Esophagus squamous epithelium (tissue), 5 donors: ENCODE measurements around the gene LONP2. TPM values are rescaled to one million over a fixed set of nuclear protein-coding genes. Genes with fewer than 3 reads are reported as not detected.

Experiments used
- DNase-seq: peaks from one replicate; lab custom pipeline; 2025; lab: John Stamatoyannopoulos, UW
- H3K27ac ChIP-seq, 4 donors: fragments of 200-600 bp; sonication (generic); one replicate each; pipeline ENCODE4 v1.5.1; 2016 to 2019; ENCODE audit warnings: mild to moderate bottlenecking in 1 of 4
- H3K27me3 ChIP-seq, 4 donors: fragments of 200-600 bp; sonication (generic); 1 replicate in 3 of 4; 2 replicates in 1 of 4; pipeline versions ENCODE4 v1.5.1 to v1.6.0; 2017 to 2021; ENCODE audit warnings: antibody characterized with exemption in 1 of 4
- H3K36me3 ChIP-seq, 3 donors: fragments of 200-600 bp; sonication (generic); one replicate each; pipeline ENCODE4 v1.5.1; 2016 to 2019
- H3K4me1 ChIP-seq, 3 donors: fragments of 200-600 bp; sonication (generic); one replicate each; pipeline ENCODE4 v1.5.1; 2017 to 2019
- H3K4me3 ChIP-seq, 4 donors: fragments of 200-600 bp; sonication (generic); 1 replicate in 3 of 4; 2 replicates in 1 of 4; pipeline ENCODE4 v1.5.1; 2016 to 2019; ENCODE audit warnings: mild to moderate bottlenecking in 2 of 4, moderate library complexity in 1 of 4
- H3K9me3 ChIP-seq, 3 donors: fragments of 200-600 bp; sonication (generic); one replicate each; pipeline ENCODE4 v1.5.1; 2016 to 2019
- POLR2A ChIP-seq, 4 donors: fragments of 450-650 bp; IDR thresholded peaks; one replicate each; pipeline ENCODE4 v1.6.1; 2017; ENCODE audit warnings: antibody characterized with exemption in 4 of 4, mild to moderate bottlenecking in 4 of 4, moderate library complexity in 3 of 4
- WGBS, 2 donors: methylation state at CpG; one replicate each; pipeline ENCODE4 v1.1.5; 2018; 5-methylcytosine and 5-hydroxymethylcytosine counted together
- intact Hi-C: fragments of 100-400 bp; cut with DNase I; formaldehyde crosslinking; loops from one replicate; pipeline ENCODE4 v1.15.0; 2022
- total RNA-seq, 4 donors: library from RNA; depleted of rRNA; stranded (reverse); fragments of >200 nt; gene quantifications; one replicate each; pipeline ENCODE4 v1.1.0, GENCODE V29; 2016
- TF ChIP-seq, protein P1 (sequence below), 6 experiments: fragments of 450-650 bp in 4 of 6; fragments of 200-600 bp in 2 of 6; sonication (generic) in 2 of 6; IDR thresholded peaks; one replicate each; pipeline ENCODE4 v1.5.1; 2016 to 2019; ENCODE audit warnings: antibody characterized with exemption in 6 of 6, mild to moderate bottlenecking in 4 of 6, moderate library complexity in 4 of 6
- donor health status: DM: yes; HTN: yes; CAD: no.

Gene LONP2
- total RNA-seq, 4 donors from 2014 or later, result 30.9 to 57.2 (median 40.3) TPM

DNA sequence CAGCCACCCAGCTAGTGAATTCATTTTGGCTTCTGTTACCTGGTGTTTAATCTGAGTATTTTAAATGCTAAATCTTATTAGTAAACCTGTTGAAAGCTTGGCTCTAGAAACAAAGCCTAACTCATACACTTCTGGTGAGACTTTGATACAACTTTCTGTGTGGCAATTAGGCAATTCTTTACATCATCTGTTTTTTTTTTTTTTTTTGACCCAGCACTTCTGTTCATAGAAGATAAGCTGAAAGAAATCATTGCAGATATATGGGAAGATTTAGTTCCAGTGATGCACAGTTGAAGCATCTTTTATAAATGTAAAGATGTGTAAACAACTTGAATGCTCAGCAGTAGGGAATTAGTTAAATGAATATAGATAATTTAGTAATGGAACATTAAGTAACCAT lies 24.9 kb downstream of the LONP2 start:
- H3K9me3 ChIP-seq, result no peaks in the 10 kb centered on the region
- TF ChIP-seq POLR2A (IDR thresholded peaks at IDR 0.05), result no peak
- TF ChIP-seq, protein P1, sequence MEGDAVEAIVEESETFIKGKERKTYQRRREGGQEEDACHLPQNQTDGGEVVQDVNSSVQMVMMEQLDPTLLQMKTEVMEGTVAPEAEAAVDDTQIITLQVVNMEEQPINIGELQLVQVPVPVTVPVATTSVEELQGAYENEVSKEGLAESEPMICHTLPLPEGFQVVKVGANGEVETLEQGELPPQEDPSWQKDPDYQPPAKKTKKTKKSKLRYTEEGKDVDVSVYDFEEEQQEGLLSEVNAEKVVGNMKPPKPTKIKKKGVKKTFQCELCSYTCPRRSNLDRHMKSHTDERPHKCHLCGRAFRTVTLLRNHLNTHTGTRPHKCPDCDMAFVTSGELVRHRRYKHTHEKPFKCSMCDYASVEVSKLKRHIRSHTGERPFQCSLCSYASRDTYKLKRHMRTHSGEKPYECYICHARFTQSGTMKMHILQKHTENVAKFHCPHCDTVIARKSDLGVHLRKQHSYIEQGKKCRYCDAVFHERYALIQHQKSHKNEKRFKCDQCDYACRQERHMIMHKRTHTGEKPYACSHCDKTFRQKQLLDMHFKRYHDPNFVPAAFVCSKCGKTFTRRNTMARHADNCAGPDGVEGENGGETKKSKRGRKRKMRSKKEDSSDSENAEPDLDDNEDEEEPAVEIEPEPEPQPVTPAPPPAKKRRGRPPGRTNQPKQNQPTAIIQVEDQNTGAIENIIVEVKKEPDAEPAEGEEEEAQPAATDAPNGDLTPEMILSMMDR (IDR thresholded peaks at IDR 0.05), result no peak
- H3K4me1 ChIP-seq, result no peaks in the 10 kb centered on the region
- intact Hi-C loops, result no loop called here
- no peak overlapping the region for H3K27ac ChIP-seq
- no peak overlapping the region for H3K4me3 ChIP-seq
- peaks cover 0 to 74% (median 9%) of the 10 kb centered on the region in 3 donors for H3K36me3 ChIP-seq
- no peaks in the 10 kb centered on the region for H3K27me3 ChIP-seq
- no peak for DNase-seq

DNA sequence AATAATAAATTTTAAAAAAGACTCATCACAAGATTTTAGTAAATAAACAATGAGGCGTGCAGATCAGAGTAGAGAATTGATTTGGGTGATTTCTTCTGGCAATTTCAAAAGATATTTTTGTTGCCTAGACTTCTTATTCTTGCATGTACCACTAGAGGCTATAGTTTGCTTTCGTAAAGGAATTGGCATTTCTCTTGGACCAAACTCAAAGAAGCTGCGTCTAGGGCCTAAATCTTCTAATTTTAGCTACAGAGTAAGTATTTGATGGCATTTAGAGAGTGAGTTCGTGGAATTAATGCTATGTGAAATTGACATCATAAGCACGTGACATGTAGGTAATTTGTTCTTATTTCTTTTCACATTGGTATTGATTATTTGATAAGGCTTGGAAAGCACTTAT lies 27.6 kb downstream of the LONP2 start:
- Histone ChIP-seq H3K27me3 (no peaks in the 10 kb centered on the region), H3K27ac (no peak overlapping the region), H3K4me3 (no peak overlapping the region), H3K9me3 (no peaks in the 10 kb centered on the region), H3K4me1 (no peaks in the 10 kb centered on the region), H3K36me3 (peaks cover 3 to 60% (median 9%) of the 10 kb centered on the region in 3 donors)
- no peak for TF ChIP-seq POLR2A (IDR thresholded peaks at IDR 0.05)
- TF ChIP-seq, protein P1 (IDR thresholded peaks at IDR 0.05), result no peak
- WGBS, 2 donors, result 75% methylated on average over 5 of the region's 5 CpGs
- intact Hi-C loops, result no loop called here
- DNase-seq, result no peak

DNA sequence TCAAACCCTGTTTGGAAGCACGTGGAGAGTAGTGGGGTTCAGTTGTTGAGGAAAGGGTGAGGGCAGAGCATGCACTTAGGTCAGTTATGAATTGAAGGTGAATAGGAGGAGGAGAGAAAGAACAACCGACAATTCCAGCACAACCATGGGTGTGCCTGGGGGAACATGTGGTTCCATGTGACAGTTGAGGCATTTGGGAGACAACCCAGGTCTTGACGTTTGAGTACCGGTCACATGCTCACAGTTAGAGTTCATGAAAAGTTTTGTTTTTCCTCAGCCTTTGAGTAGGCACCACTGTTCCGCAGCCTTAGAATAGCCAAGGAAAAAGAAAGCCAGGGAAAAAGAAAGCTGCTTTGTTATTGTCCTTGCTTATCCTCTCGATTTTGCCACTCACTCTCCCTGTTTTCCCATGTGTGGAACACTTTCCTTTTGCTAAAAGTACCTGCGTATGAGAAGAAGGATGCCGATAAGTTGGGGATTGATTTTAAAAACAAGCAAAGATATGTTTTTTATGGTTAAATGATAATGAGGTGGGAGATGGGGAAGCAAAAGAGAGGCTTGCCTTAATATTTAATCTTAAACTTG lies 28.8 kb downstream of the LONP2 start:
- TF ChIP-seq, protein P1 (IDR thresholded peaks at IDR 0.05), result no peak
- Histone ChIP-seq H3K36me3 (peaks cover 3 to 65% (median 9%) of the 10 kb centered on the region in 3 donors), H3K27me3 (no peaks in the 10 kb centered on the region), H3K4me1 (no peaks in the 10 kb centered on the region), H3K27ac (peak overlapping the region in 2 of 4 donors; percentile 45 to 53), H3K4me3 (no peak overlapping the region), H3K9me3 (no peaks in the 10 kb centered on the region)
- DNase-seq, result no peak
- intact Hi-C loops, result no loop called here
- 75 to 79% methylated on average over 8 of the region's 8 CpGs for whole genome bisulfite sequencing, 2 donors

DNA sequence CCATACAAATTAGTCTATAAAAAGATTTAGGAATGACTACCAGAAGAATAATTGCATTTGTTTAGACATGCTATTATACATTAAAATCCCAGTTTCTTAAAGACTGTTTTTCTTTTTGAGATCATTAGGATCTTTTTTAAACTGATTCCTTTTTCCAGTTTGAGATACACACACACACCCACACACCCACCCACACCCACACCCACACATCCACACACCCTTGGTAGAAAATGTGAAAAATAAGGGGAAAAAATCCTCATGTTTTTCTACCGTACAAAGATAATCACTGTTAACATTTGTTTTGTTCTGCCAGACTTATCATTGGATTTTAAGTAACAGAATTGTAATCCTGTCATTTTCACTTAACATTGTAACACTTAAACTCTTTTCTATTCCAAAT lies 30.4 kb downstream of the LONP2 start:
- intact Hi-C loops, result no loop called here
- H3K27me3 ChIP-seq, result no peaks in the 10 kb centered on the region
- TF ChIP-seq POLR2A (IDR thresholded peaks at IDR 0.05), result no peak
- TF ChIP-seq, protein P1 (IDR thresholded peaks at IDR 0.05), result no peak
- no peak for DNase-seq
- no peak overlapping the region for H3K27ac ChIP-seq
- 88 to 92% methylated on average over 1 of the region's 1 CpG for WGBS, 2 donors
- H3K4me3 ChIP-seq, result no peak overlapping the region
- peaks cover 3 to 75% (median 9%) of the 10 kb centered on the region in 3 donors for H3K36me3 ChIP-seq
- H3K4me1 ChIP-seq, result peaks cover 0 to 4% (median 0%) of the 10 kb centered on the region in 3 donors
- H3K9me3 ChIP-seq, result no peaks in the 10 kb centered on the region

DNA sequence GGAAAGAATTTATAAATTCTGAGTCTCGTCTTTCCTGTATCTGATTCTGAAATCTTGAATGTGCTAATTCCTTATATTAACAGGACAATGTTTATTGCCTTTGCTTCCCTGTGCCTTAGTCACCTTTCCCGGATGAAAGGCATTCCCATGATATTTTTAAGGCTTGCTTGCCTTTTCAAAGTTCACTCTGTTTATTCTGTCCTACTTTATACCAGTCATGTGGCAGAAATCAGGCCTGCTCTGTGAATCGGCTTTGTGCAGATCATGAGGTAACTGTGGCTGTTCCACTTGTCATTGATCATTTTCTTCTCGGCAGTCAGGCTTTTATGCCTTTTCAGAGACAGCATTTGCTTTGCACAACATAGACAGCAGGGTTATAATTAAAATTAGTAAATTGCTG lies 32.0 kb downstream of the LONP2 start:
- WGBS, 2 donors, result 51 to 55% methylated on average over 4 of the region's 4 CpGs
- Histone ChIP-seq H3K36me3 (peaks cover under 1 to 73% (median 3%) of the 10 kb centered on the region in 3 donors), H3K9me3 (no peaks in the 10 kb centered on the region), H3K4me3 (no peak overlapping the region), H3K27me3 (no peaks in the 10 kb centered on the region), H3K4me1 (peaks cover 0 to 5% (median 0%) of the 10 kb centered on the region in 3 donors), H3K27ac (no peak overlapping the region)
- no peak for TF ChIP-seq POLR2A (IDR thresholded peaks at IDR 0.05)
- TF ChIP-seq, protein P1 (IDR thresholded peaks at IDR 0.05), result no peak
- intact Hi-C loops, result no loop called here
- DNase-seq, result no peak
